ENCODE measurements around the gene ELL3.

- TF ChIP-seq CTCF (IDR thresholded peaks at IDR 0.05) (no peak), POLR2A (IDR thresholded peaks at IDR 0.05) (no peak), EP300 (IDR thresholded peaks at IDR 0.05) (no peak)
These were observed 17.7 kb upstream of the ELL3 start for GRCh38 chr15:43794269-43795037.

Measured in ovary (tissue), 3 donors.